ENCODE data around the gene SKAP2. TPM values are rescaled to one million over a fixed set of nuclear protein-coding genes. Genes with fewer than 3 reads are reported as not detected.

The SKAP2 gene
- total RNA-seq, 1 donor from 2014 or later, result 50.2 TPM

DNA sequence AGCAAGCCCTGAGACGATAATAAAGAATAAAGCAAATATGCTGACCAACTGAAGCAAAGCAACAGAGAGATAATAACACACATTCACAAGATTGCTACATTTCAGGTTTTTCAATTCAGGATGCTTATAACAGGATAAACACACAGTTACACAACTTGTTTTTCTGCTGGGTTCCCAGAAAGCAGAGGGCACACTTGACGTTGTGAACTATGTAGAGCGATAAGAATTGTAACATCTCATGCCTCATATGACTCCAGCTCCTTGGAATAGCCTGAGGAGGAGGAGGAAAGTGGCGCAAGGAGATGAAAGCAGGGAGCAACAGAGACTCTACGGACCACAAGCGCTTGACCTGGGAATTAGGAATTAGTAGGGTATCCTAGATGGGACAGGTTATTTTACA lies 201.7 kb downstream of the SKAP2 start:
- H3K4me3 ChIP-seq, result no peak overlapping the region
- H3K4me1 ChIP-seq, result no peaks in the 10 kb centered on the region
- H3K9me3 ChIP-seq, result no peaks in the 10 kb centered on the region
- no peaks in the 10 kb centered on the region for H3K36me3 ChIP-seq
- no peak overlapping the region for H3K27ac ChIP-seq
- TF ChIP-seq, protein P1, sequence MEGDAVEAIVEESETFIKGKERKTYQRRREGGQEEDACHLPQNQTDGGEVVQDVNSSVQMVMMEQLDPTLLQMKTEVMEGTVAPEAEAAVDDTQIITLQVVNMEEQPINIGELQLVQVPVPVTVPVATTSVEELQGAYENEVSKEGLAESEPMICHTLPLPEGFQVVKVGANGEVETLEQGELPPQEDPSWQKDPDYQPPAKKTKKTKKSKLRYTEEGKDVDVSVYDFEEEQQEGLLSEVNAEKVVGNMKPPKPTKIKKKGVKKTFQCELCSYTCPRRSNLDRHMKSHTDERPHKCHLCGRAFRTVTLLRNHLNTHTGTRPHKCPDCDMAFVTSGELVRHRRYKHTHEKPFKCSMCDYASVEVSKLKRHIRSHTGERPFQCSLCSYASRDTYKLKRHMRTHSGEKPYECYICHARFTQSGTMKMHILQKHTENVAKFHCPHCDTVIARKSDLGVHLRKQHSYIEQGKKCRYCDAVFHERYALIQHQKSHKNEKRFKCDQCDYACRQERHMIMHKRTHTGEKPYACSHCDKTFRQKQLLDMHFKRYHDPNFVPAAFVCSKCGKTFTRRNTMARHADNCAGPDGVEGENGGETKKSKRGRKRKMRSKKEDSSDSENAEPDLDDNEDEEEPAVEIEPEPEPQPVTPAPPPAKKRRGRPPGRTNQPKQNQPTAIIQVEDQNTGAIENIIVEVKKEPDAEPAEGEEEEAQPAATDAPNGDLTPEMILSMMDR (IDR thresholded peaks at IDR 0.05), result no peak
- DNase-seq (ENCODE audit: low spot score in 2 of 2), result no peak
- intact Hi-C loops (cut with DNase I), result loop anchor here (10.0 kb wide), 1 partner anchor 768 kb away; no protein-coding TSS in a partner anchor
- no peaks in the 10 kb centered on the region for H3K27me3 ChIP-seq

DNA sequence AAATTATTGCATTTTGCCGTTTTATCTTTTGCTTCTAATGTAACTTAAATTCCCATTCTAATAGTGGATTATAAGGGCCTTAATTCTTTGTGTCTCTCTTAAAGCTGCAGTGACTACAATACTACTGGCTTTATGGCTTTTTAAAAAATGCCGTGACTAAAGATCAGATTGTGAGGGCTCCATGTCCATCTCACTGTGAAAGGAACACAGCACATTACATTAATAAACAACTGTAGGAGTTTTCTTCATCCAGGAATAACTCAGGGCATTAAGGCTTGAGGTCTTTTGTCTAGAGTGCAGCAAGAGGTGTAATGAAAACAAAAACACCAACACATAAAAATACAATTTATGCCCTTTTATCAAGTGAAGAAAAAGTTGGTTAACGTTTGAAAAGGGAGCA lies 205.3 kb downstream of the SKAP2 start:
- Histone ChIP-seq H3K36me3 (no peaks in the 10 kb centered on the region), H3K4me1 (no peaks in the 10 kb centered on the region), H3K27me3 (no peaks in the 10 kb centered on the region), H3K4me3 (no peak overlapping the region), H3K9me3 (no peaks in the 10 kb centered on the region), H3K27ac (no peak overlapping the region)
- TF ChIP-seq, protein P1 (IDR thresholded peaks at IDR 0.05), result no peak
- DNase-seq (ENCODE audit: low spot score in 2 of 2), result no peak
- intact Hi-C loops (cut with DNase I), result no loop called here

DNA sequence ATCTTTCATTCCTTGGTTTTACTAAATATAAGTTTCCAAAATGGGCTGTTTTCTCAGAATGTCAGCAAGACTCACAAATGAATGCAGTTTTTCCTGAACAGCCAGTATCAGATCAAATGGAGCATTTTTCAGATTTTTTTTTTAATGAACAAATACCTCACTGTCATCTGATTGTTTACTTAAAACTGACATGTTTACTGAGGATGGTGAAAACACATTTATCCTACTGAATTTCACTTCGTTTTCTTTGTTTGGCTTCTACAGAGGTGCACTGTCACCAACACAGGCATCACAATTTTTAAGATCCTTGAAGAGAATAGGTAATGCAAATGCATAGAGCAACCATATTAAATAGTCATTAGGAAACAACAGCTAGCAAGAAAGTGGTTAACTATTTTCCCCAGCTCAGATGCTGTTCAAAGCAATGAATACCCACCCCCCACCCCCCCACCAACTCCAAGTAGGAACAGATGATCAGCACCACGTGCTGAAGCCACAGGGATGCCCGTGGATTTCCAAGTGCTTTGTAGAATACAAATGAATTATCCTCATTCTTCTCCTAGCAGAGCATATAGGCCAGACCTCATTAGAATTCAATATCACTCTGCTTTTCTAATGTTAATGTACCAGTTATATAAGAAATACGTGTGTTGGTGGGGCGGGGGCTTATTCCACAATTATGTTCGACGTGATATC lies 205.9 kb downstream of the SKAP2 start:
- no peak overlapping the region for H3K4me3 ChIP-seq
- intact Hi-C loops (cut with DNase I), result no loop called here
- no peaks in the 10 kb centered on the region for H3K4me1 ChIP-seq
- TF ChIP-seq, protein P1 (IDR thresholded peaks at IDR 0.05), result no peak
- no peak overlapping the region for H3K27ac ChIP-seq
- DNase-seq (ENCODE audit: low spot score in 2 of 2), result no peak
- no peaks in the 10 kb centered on the region for H3K9me3 ChIP-seq
- H3K36me3 ChIP-seq, result no peaks in the 10 kb centered on the region
- H3K27me3 ChIP-seq, result no peaks in the 10 kb centered on the region

DNA sequence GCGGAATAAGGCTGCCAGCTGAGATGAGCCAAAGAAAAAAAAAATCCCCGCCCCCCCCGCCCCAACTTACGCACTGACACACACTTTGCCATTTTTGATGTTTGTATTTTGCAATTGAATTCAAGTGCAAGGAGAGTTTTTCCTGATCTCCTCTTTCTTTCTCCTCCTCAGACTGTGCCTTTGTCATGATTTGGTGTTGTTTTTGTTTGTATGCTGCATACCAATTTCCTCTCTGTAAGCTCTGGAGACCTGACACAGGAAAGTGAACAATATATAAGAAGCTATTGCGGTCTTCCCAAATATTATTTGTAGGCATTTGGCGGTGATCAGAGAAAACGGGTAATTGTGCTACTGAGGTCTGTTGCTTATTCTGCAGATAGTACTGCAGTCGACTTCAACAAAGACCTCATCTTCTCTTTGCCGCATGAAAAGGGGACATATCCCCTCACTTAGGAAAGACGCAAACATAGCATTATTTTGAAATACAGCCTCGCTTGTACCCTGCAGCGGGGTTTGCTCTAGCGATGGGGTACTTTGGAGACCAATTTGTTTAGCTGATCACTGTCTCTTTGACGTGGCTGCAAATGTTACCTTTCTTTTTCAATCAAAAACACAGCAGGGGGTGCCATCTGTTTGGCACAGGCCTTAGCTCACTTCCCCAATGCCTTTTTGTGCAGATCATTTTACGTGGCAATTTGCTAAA lies 206.6 kb downstream of the SKAP2 start:
- Histone ChIP-seq H3K9me3 (no peaks in the 10 kb centered on the region), H3K4me3 (no peak overlapping the region), H3K4me1 (no peaks in the 10 kb centered on the region), H3K36me3 (no peaks in the 10 kb centered on the region), H3K27ac (no peak overlapping the region), H3K27me3 (no peaks in the 10 kb centered on the region)
- intact Hi-C loops (cut with DNase I), result no loop called here
- DNase-seq (ENCODE audit: low spot score in 2 of 2), result no peak
- TF ChIP-seq, protein P1 (IDR thresholded peaks at IDR 0.05), result no peak

DNA sequence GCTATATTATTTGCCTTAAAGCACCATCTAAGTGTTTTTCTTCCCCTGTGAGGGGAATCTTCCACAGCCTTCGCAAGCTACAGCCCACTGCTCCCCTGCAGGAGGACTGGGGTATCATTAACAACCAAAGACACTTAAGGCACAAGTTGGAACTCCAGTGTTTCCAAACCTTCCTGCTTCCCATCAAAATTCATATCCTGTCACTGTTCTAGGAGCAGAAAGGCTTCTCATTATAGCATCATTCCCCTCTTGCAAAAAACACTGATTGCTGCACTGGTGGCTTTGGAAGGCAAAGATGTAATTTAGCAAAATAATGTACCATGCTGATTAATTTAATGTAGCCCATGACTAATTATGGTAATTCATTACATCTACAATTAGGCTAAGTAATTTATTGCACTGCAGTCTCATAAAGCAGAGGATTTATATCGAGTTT lies 207.2 kb downstream of the SKAP2 start:
- no peak overlapping the region for H3K4me3 ChIP-seq
- no peaks in the 10 kb centered on the region for H3K36me3 ChIP-seq
- no peak for DNase-seq (ENCODE audit: low spot score in 2 of 2)
- H3K27ac ChIP-seq, result no peak overlapping the region
- no peaks in the 10 kb centered on the region for H3K27me3 ChIP-seq
- intact Hi-C loops (cut with DNase I), result no loop called here
- H3K4me1 ChIP-seq, result no peaks in the 10 kb centered on the region
- TF ChIP-seq, protein P1 (IDR thresholded peaks at IDR 0.05), result no peak
- H3K9me3 ChIP-seq, result no peaks in the 10 kb centered on the region
